Posterior cingulate gyrus (tissue), 11 donors: ENCODE measurements around the gene SHISA7.

Experiments
- DNase-seq, 10 donors: peaks; one replicate each; pipeline versions ENCODE4 v3.0.0 to v3.0.0-alpha.2; 2020 to 2021; ENCODE audit warnings: mixed read lengths in 3 of 10
- intact Hi-C: fragments of 100-400 bp; cut with DNase I; formaldehyde crosslinking; loops from one replicate; pipeline ENCODE4 v1.15.1; 2023

The SHISA7 gene

DNA sequence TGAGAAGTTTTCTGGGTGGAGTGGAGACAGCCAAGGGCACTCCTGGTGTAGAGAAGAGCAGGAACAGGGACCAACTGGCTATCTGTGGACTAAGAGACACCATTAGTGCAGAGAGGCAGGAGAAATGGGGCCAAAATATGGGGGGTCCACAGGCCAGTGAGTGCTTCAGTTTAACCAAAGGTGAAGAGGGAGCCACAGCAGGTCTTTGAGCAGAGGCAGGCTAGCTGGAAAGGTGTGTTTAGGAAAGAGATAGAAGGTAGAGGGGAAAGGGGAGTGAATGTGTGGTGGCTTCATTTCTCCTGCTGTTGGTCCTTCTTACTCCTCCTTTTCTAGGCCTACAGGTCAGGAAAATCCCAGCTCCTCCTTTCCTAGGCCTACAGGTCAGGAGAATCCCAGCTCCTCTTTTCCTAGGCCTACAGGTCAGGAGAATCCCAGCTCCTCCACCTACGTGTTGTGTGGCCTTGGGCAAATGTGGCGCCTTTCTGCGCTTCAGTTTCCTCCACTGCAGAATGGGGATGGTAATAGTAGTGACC is 60.5 kb downstream of the SHISA7 start:
- intact Hi-C loops = loop anchor here (5.0 kb wide), 2 partner anchors 45 to 80 kb away; partner anchors contain the start of gene KMT5C
- no peak for DNase-seq

DNA sequence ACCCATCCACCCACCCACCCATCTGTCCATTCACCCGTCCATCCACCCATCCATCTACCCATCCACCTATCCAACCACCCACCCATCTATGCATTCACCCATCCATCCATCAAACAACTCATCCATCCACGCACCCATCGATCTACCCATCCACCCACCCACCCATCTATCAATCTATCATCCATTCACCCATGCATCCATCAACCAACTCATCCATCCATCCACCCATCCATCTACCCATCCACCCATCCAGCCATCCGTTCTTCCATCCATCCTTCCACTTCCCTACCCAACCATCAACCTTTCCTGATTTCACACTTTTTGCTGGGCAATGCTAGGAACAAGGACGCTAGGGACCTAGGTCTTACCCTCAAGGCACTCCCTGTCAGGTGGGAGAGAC is 61.1 kb downstream of the SHISA7 start:
- intact Hi-C loops = loop anchor here (5.0 kb wide), 2 partner anchors 45 to 80 kb away; partner anchors contain the start of gene KMT5C

DNA sequence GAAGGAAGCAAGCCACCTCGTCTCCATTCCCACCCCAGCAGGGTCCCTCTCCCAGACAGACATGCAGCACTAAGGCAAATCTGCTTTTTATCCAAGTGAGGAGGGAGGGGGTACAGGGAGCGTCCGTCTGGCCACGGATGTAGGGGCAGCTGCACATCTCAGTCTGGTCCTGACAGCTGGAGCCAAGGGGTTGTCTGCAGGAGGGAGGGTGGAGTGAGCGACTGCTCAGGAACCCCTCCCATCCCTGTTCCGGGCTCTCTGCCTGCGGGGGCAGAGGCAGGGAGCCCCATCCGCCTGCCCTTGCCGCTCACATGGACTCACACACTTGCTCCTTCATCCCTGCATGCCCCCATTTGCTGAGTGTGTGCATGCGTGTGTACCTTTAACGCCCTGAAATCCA is 63.9 kb downstream of the SHISA7 start:
- no peak for DNase-seq
- intact Hi-C loops = no loop called here

More for the DNA sequence above, 61.1 kb downstream of the SHISA7 start:
- no peak for DNase-seq
